ENCODE results near the gene MSH5. TPM values are rescaled to one million over a fixed set of nuclear protein-coding genes. Genes with fewer than 3 reads are reported as not detected.

The MSH5 gene
- total RNA-seq, 1 experiment from 2014 or later: 22.4 TPM

DNA sequence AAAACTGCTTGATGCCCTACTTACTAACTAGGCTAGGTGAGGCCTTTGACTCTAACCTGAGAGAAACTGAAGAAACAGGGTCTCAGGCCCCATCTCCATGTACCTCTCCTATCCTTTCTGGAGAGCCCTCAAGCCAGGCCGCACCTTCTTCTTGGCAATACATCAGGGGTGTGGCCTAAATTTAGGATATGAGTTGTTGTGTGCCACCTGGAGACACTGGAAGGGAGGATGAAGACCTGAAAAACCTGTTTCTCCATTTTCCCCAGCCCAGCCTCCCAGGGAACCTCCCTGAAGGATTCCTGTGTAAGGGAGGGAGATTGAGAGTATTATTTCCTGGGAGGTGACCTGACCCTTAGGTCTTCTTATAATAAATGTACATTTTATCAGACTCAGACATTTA, 21.5 kb upstream of the MSH5 start:
- Histone ChIP-seq H3K27ac (ENCODE audit: insufficient read length, low read depth, low read length) (no peak overlapping the region), H2BK12ac (ENCODE audit: insufficient read length, low read depth, low read length) (no peak overlapping the region)
- TF ChIP-seq, protein P1, sequence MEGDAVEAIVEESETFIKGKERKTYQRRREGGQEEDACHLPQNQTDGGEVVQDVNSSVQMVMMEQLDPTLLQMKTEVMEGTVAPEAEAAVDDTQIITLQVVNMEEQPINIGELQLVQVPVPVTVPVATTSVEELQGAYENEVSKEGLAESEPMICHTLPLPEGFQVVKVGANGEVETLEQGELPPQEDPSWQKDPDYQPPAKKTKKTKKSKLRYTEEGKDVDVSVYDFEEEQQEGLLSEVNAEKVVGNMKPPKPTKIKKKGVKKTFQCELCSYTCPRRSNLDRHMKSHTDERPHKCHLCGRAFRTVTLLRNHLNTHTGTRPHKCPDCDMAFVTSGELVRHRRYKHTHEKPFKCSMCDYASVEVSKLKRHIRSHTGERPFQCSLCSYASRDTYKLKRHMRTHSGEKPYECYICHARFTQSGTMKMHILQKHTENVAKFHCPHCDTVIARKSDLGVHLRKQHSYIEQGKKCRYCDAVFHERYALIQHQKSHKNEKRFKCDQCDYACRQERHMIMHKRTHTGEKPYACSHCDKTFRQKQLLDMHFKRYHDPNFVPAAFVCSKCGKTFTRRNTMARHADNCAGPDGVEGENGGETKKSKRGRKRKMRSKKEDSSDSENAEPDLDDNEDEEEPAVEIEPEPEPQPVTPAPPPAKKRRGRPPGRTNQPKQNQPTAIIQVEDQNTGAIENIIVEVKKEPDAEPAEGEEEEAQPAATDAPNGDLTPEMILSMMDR (conservative IDR thresholded peaks at IDR 0.05): no peak

More for the DNA sequence above, 21.5 kb upstream of the MSH5 start:
- Histone ChIP-seq H3K9ac (ENCODE audit: extremely low read depth, insufficient read length, low read length) (no peak overlapping the region), H4K20me1 (ENCODE audit: control insufficient read depth, insufficient read depth, insufficient read length) (no peaks in the 10 kb centered on the region), H4K5ac (ENCODE audit: insufficient read length, low read depth, low read length) (no peak overlapping the region), H3T11ph (ENCODE audit: low read length) (no peak overlapping the region), H4K8ac (replicated peaks; ENCODE audit: insufficient read length, low read depth, low read length) (no peak overlapping the region), H3K9me3 (ENCODE audit: control insufficient read depth, low read depth, low read length) (no peaks in the 10 kb centered on the region), H3K18ac (ENCODE audit: insufficient read length, low read depth, low read length) (no peak overlapping the region), H3K23me2 (ENCODE audit: insufficient read length, low read depth, low read length, poor library complexity, severe bottlenecking) (no peaks in the 10 kb centered on the region), H2AFZ (ENCODE audit: low read length) (no peak overlapping the region), H2BK20ac (ENCODE audit: low read depth, low read length, poor library complexity, severe bottlenecking) (no peak overlapping the region), H2BK15ac (ENCODE audit: low read depth, low read length) (no peak overlapping the region), H3K4me1 (ENCODE audit: insufficient read depth, low read length) (peaks cover 10% of the 10 kb centered on the region; the same call in 1 of the 2 replicates), H2BK5ac (ENCODE audit: insufficient read length, low read length) (no peak overlapping the region), H3K79me1 (ENCODE audit: insufficient read depth, low read depth, low read length, poor library complexity, severe bottlenecking) (no peaks in the 10 kb centered on the region), H2AK5ac (ENCODE audit: insufficient read length, low read length) (no peak overlapping the region), H3K4me2 (ENCODE audit: insufficient read depth, insufficient read length, low read length) (no peak overlapping the region), H3K23ac (ENCODE audit: insufficient read length, low read depth, low read length) (no peak overlapping the region), H3K56ac (ENCODE audit: insufficient read length, low read depth, low read length) (no peak overlapping the region), H3K27me3 (ENCODE audit: insufficient read depth, low read length) (no peaks in the 10 kb centered on the region), H2BK120ac (ENCODE audit: low read depth, low read length, poor library complexity, severe bottlenecking) (no peak overlapping the region), H3K14ac (ENCODE audit: insufficient read depth, low read length) (no peak overlapping the region), H3K79me2 (ENCODE audit: insufficient read depth, low read length) (no peaks in the 10 kb centered on the region), H3K4ac (ENCODE audit: low read depth, low read length) (no peak overlapping the region), H4K91ac (ENCODE audit: insufficient read length, low read depth, low read length) (no peak overlapping the region)
- no CpG with 5 or more reads among the region's 1 CpG for WGBS (ENCODE audit: extremely low coverage, insufficient read length, low lambda C conversion rate)
- no peaks in the 10 kb centered on the region for H3K9me3 Mint-ChIP-seq
- H3K27ac Mint-ChIP-seq: peak overlapping the region in 1 of 3 experiments; percentile 90; a peak in 4 of 7 replicates
- DNase-seq: peak; percentile 55
- 0 out of 5 replicates have a peak overlapping the region, but pooled peaks of 1 of the 2 experiments have one; percentile 13 for H3K4me3 Mint-ChIP-seq
- no peaks in the 10 kb centered on the region for H3K27me3 Mint-ChIP-seq (ENCODE audit: low read depth)
- peaks cover 34 to 44% of the 10 kb centered on the region in 2 experiments for H3K4me1 Mint-ChIP-seq
- no peaks in the 10 kb centered on the region for H3K36me3 Mint-ChIP-seq (ENCODE audit: insufficient read depth in 1 of 3, low read depth in 3 of 3)
